Fibroblast of skin of left quadriceps (primary cell): ENCODE measurements around the gene GPR183.

ENCODE experiments used
- DNase-seq, 2 experiments: peaks; one replicate each; pipeline ENCODE4 v3.0.0-alpha.2; 2013; ENCODE audit warnings: low read depth in 2 of 2

Gene GPR183

GRCh38 chr13:99246100-99246499 lies 61.1 kb downstream of the GPR183 start:
- no peak for DNase-seq
